Lung (tissue), 13 donors: ENCODE results near the gene OR56A1. TPM values are rescaled to one million over a fixed set of nuclear protein-coding genes. Genes with fewer than 3 reads are reported as not detected.

Experiments
- ATAC-seq: fragments of 200-7000 bp; cut with Tn5 transposase; one replicate; pipeline ENCODE4 v1.9.1; 2020; ENCODE audit warnings: moderate number of reproducible peaks; ENCODE audit not compliant: insufficient read depth, low FRiP score
- DNase-seq, 3 donors: peaks; one replicate each; pipeline ENCODE4 v3.0.0-alpha.2; 2013 to 2017
- H3K27ac ChIP-seq, 2 donors: one replicate each; pipeline ENCODE4 v1.5.1; 2013; ENCODE audit warnings: mild to moderate bottlenecking in 2 of 2, moderate library complexity in 2 of 2, control low read depth in 1 of 2, inconsistent platforms in 1 of 2, low read depth in 1 of 2, low read length in 1 of 2
- H3K27me3 ChIP-seq, 3 donors: one replicate each; pipeline ENCODE4 v1.5.1; 2013; ENCODE audit warnings: low read length in 2 of 3; ENCODE audit not compliant: control insufficient read depth in 3 of 3, insufficient read depth in 3 of 3
- H3K36me3 ChIP-seq, 4 donors: one replicate each; pipeline ENCODE4 v1.5.1; 2013; ENCODE audit warnings: low read length in 4 of 4, mild to moderate bottlenecking in 1 of 4, moderate library complexity in 1 of 4; ENCODE audit not compliant: control insufficient read depth in 4 of 4, insufficient read depth in 4 of 4
- H3K4me1 ChIP-seq, 5 donors: one replicate each; pipeline ENCODE4 v1.5.1; 2013; ENCODE audit warnings: low read length in 5 of 5, mild to moderate bottlenecking in 2 of 5, moderate library complexity in 1 of 5; ENCODE audit not compliant: control insufficient read depth in 5 of 5, insufficient read depth in 5 of 5
- H3K4me3 ChIP-seq: one replicate; pipeline ENCODE4 v1.5.1; 2013; ENCODE audit warnings: mild to moderate bottlenecking, control low read depth, moderate library complexity
- H3K9ac ChIP-seq, 2 donors: one replicate each; pipeline ENCODE4 v1.5.1; 2013; ENCODE audit warnings: low read length in 2 of 2, control low read depth in 1 of 2; ENCODE audit not compliant: insufficient read depth in 1 of 2
- H3K9me3 ChIP-seq, 4 donors: one replicate each; pipeline ENCODE4 v1.5.1; 2013; ENCODE audit warnings: low read length in 3 of 4, mild to moderate bottlenecking in 1 of 4, moderate library complexity in 1 of 4; ENCODE audit not compliant: control insufficient read depth in 4 of 4, insufficient read depth in 3 of 4
- WGBS, 2 donors: extraction: QIAGEN DNeasy Blood & Tissue Kit; methylation state at CpG; one replicate each; pipeline ENCODE4 v1.1.7; 2013; 5-methylcytosine and 5-hydroxymethylcytosine counted together
- polyA plus RNA-seq, 2 donors: library from polyadenylated mRNA; stranded (reverse); fragments of 200-250 nt; gene quantifications; one replicate each; pipeline ENCODE4 v1.2.1, GENCODE V29; 2013
- small RNA-seq: library from RNA; depleted of rRNA; stranded (forward); fragments of <200 nt; gene quantifications from one replicate; pipeline ENCODE3, GENCODE V24; 2014; ENCODE audit warnings: low replicate concordance
- total RNA-seq, 2 donors: library from RNA; depleted of rRNA in 1 of 2; stranded (reverse); fragments of >200 nt in 1 of 2; gene quantifications; one replicate each; pipeline ENCODE4 v1.2.1, GENCODE V29; 2014 to 2021
- TF ChIP-seq, protein P1 (sequence below): IDR thresholded peaks from 2 replicates; pipeline ENCODE4 v1.5.1; 2012; ENCODE audit warnings: mild to moderate bottlenecking; ENCODE audit errors: control extremely low read depth, extremely low read depth
- donor health status: control.
- donor health status: control.
- donor health status: Bipolar disorder and iron deficiency.
- donor health status: healthy.
- donor health status: DM: yes; HTN: yes; CAD: no.

The OR56A1 gene
- total and polyA plus RNA-seq, 4 donors = 0.09 TPM; not detected in 3

DNA sequence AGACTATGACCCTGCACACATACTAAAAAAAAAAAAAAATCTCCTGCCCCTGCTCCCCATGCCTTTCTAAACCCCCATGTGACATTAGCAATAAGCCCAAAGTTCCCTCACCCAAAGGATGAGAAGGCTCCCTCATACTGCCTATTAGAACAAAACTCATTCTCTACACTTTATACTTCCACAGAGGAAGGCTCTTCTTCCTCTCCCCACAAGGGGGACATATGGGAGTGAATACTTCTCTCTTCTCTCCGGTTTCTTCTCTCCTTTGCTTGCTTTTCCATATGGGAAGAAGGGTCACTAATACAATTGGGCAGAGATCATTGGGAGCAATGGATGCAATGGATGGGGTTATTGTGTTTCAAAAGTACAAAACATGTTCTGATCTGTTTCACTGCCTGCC lies 47.1 kb downstream of the OR56A1 start:
- Histone ChIP-seq H3K9ac (no peak overlapping the region), H3K36me3 (no peaks in the 10 kb centered on the region), H3K27ac (no peak overlapping the region), H3K4me3 (no peak overlapping the region), H3K4me1 (no peaks in the 10 kb centered on the region), H3K27me3 (no peaks in the 10 kb centered on the region), H3K9me3 (peaks cover 0 to 8% (median 4%) of the 10 kb centered on the region in 4 donors)
- TF ChIP-seq, protein P1, sequence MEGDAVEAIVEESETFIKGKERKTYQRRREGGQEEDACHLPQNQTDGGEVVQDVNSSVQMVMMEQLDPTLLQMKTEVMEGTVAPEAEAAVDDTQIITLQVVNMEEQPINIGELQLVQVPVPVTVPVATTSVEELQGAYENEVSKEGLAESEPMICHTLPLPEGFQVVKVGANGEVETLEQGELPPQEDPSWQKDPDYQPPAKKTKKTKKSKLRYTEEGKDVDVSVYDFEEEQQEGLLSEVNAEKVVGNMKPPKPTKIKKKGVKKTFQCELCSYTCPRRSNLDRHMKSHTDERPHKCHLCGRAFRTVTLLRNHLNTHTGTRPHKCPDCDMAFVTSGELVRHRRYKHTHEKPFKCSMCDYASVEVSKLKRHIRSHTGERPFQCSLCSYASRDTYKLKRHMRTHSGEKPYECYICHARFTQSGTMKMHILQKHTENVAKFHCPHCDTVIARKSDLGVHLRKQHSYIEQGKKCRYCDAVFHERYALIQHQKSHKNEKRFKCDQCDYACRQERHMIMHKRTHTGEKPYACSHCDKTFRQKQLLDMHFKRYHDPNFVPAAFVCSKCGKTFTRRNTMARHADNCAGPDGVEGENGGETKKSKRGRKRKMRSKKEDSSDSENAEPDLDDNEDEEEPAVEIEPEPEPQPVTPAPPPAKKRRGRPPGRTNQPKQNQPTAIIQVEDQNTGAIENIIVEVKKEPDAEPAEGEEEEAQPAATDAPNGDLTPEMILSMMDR = no peak
- 50 to 74% methylated on average over 1 of the region's 1 CpG for WGBS, 2 donors
- ATAC-seq (no peak), DNase-seq (no peak)

DNA sequence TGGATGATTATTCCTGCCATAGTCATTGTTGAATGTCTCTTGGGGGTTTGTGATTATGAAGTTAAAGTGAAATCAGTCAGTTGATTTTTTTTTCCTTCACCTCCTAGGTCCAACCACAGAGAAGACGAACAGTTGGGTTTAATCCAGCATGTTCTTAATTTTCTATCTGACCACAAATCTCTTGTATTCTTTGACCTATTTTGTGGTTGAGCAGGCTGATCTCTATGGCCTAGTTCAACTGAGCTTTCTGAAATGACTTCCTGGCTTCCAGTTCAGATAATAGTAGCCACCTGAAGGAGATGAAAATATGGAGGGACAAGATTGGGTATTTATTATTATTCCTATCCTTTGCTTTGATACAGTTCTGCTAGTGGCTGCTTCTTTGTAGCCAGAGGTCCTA lies 57.0 kb downstream of the OR56A1 start:
- H3K27ac ChIP-seq = no peak overlapping the region
- no peak overlapping the region for H3K4me3 ChIP-seq
- no peaks in the 10 kb centered on the region for H3K9me3 ChIP-seq
- DNase-seq (no peak), ATAC-seq (no peak)
- TF ChIP-seq, protein P1 = no peak
- 35 to 42% methylated on average over 1 of the region's 1 CpG for WGBS, 2 donors
- no peak overlapping the region for H3K9ac ChIP-seq
- H3K4me1 ChIP-seq = no peaks in the 10 kb centered on the region
- no peaks in the 10 kb centered on the region for H3K27me3 ChIP-seq
- H3K36me3 ChIP-seq = no peaks in the 10 kb centered on the region

Small RNAs within 50 kb of the gene (small RNA-seq; reads per million reads assigned to genes)
- gene RNA5SP329 = not detected

Other genes starting within 250 kb of the OR56A1 start
- gene OR52N5, start 247.4 kb downstream of the OR56A1 start, total RNA-seq = not detected
- not detected for gene OR52N5, start 247.4 kb downstream of the OR56A1 start, polyA plus RNA-seq
- gene OR52N1, start 239.5 kb downstream of the OR56A1 start, total RNA-seq = not detected
- not detected for gene OR52N1, start 239.5 kb downstream of the OR56A1 start, polyA plus RNA-seq
- gene OR52N2, start 221.8 kb downstream of the OR56A1 start, total RNA-seq = not detected
- gene OR52N2, start 221.8 kb downstream of the OR56A1 start, polyA plus RNA-seq = under 1 TPM in 1 of 2 donors, not detected in 1; 0.06 TPM
- gene OR52E6, start 188.9 kb downstream of the OR56A1 start, total RNA-seq = not detected
- not detected for gene OR52E6, start 188.9 kb downstream of the OR56A1 start, polyA plus RNA-seq
- under 1 TPM in 1 of 2 donors, not detected in 1; 0.18 TPM for gene OR52E8, start 173.1 kb downstream of the OR56A1 start, total RNA-seq
- not detected for gene OR52E8, start 173.1 kb downstream of the OR56A1 start, polyA plus RNA-seq
- gene OR52E4, start 150.1 kb downstream of the OR56A1 start, total RNA-seq = not detected
- gene OR52E4, start 150.1 kb downstream of the OR56A1 start, polyA plus RNA-seq = not detected
- gene OR52E5, start 137.6 kb downstream of the OR56A1 start, total RNA-seq = not detected
- gene OR52E5, start 137.6 kb downstream of the OR56A1 start, polyA plus RNA-seq = not detected
- not detected for gene OR56A3, start 88.5 kb downstream of the OR56A1 start, total RNA-seq
- not detected for gene OR56A3, start 88.5 kb downstream of the OR56A1 start, polyA plus RNA-seq
- gene OR56A5, start 62.3 kb downstream of the OR56A1 start, total RNA-seq = not detected
- not detected for gene OR56A5, start 62.3 kb downstream of the OR56A1 start, polyA plus RNA-seq
- gene OR52L1, start 43.8 kb downstream of the OR56A1 start, total RNA-seq = under 1 TPM; 0.18 to 0.23 TPM
- gene OR52L1, start 43.8 kb downstream of the OR56A1 start, polyA plus RNA-seq = not detected
- gene OR56A4, start 23.8 kb downstream of the OR56A1 start, total RNA-seq = under 1 TPM in 1 of 2 donors, not detected in 1; 0.06 TPM
- not detected for gene OR56A4, start 23.8 kb downstream of the OR56A1 start, polyA plus RNA-seq
- not detected for gene OR56B4, start 76.9 kb upstream of the OR56A1 start, total RNA-seq
- not detected for gene OR56B4, start 76.9 kb upstream of the OR56A1 start, polyA plus RNA-seq
- gene OR52B2, start 139.6 kb upstream of the OR56A1 start, total RNA-seq = not detected
- gene OR52B2, start 139.6 kb upstream of the OR56A1 start, polyA plus RNA-seq = not detected
- gene OR52W1, start 168.5 kb upstream of the OR56A1 start, total RNA-seq = not detected
- gene OR52W1, start 168.5 kb upstream of the OR56A1 start, polyA plus RNA-seq = not detected
- not detected for gene C11orf42, start 174.8 kb upstream of the OR56A1 start, total RNA-seq
- gene C11orf42, start 174.8 kb upstream of the OR56A1 start, polyA plus RNA-seq = not detected
- 10 to 100 TPM; 42.0 to 43.4 TPM for gene FHIP1B, start 203.9 kb upstream of the OR56A1 start, total RNA-seq
- gene FHIP1B, start 203.9 kb upstream of the OR56A1 start, polyA plus RNA-seq = 10 to 100 TPM; 40.9 to 41.5 TPM
- 10 to 100 TPM in 1 of 2 donors, 1 to 10 TPM in 1; 5.6 to 12.0 TPM for gene CNGA4, start 208.3 kb upstream of the OR56A1 start, total RNA-seq
- gene CNGA4, start 208.3 kb upstream of the OR56A1 start, polyA plus RNA-seq = 1 to 10 TPM in 1 of 2 donors, under 1 TPM in 1; 0.85 to 3.5 TPM
- not detected for gene CCKBR, start 229.1 kb upstream of the OR56A1 start, total RNA-seq
- not detected for gene CCKBR, start 229.1 kb upstream of the OR56A1 start, polyA plus RNA-seq